PFSK-1 (cell line): ENCODE measurements around the gene POC1A.

ENCODE experiments used
- POLR2AphosphoS5 ChIP-seq: IDR thresholded peaks from 2 replicates; pipeline ENCODE4 v1.6.1; 2012; ENCODE audit warnings: low read depth, mild to moderate bottlenecking, control low read depth, low read length, moderate library complexity
- SIN3A ChIP-seq: IDR thresholded peaks from 2 replicates; pipeline ENCODE4 v1.6.1; 2012; ENCODE audit warnings: mild to moderate bottlenecking, low read length, moderate library complexity, borderline replicate concordance; ENCODE audit not compliant: insufficient read depth
- TF ChIP-seq, protein P1 (sequence below), 2 experiments: IDR thresholded peaks; 2 replicates each; pipeline versions ENCODE4 v1.6.1 to v1.8.0; 2011 to 2012; ENCODE audit warnings: low read depth in 2 of 2, low read length in 2 of 2, control low read depth in 1 of 2, inconsistent platforms in 1 of 2, mild to moderate bottlenecking in 1 of 2, moderate library complexity in 1 of 2; ENCODE audit not compliant: insufficient read depth in 1 of 2

DNA sequence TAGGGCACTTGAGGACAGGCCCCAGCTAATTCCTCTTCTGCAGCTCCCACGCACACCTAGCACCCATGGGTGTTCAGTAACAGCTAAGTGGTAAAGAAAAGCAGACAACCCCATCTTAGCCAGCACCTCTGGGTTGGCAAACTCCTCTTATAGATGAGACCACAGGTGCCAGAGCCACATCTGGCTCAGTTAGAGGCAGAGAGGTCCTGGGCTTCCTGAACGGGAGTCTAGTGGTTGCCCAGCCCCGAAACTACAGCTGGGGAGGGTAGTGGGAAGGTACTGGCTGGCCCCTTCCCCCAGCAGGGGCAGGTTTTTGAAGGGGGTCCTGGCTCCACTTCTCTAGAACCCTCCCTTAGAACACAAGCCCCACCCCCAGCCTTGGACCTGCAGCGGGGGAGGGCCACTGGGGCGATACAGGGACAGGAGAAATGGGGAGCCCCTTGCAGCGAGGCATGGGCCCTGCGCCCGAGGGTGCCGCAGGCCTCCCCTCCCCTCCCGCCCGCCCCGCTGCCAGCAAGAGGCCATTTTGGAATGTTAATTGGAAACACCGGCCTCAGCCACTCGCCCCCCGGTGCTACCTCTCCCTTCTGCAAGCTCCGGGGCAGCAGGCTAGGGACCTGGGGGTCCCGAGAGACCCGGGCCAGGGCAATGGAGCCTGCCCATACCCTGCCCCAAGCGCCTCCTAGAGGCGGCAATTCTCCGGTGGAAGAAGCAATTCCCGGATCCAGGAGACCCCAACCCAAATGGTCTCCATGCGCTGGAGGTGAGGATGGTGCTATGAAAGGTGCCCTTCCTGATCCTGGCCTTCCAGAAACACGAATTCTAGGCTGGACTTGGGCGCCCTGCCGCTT, 99.3 kb downstream of the POC1A start:
- TF ChIP-seq, protein P1, sequence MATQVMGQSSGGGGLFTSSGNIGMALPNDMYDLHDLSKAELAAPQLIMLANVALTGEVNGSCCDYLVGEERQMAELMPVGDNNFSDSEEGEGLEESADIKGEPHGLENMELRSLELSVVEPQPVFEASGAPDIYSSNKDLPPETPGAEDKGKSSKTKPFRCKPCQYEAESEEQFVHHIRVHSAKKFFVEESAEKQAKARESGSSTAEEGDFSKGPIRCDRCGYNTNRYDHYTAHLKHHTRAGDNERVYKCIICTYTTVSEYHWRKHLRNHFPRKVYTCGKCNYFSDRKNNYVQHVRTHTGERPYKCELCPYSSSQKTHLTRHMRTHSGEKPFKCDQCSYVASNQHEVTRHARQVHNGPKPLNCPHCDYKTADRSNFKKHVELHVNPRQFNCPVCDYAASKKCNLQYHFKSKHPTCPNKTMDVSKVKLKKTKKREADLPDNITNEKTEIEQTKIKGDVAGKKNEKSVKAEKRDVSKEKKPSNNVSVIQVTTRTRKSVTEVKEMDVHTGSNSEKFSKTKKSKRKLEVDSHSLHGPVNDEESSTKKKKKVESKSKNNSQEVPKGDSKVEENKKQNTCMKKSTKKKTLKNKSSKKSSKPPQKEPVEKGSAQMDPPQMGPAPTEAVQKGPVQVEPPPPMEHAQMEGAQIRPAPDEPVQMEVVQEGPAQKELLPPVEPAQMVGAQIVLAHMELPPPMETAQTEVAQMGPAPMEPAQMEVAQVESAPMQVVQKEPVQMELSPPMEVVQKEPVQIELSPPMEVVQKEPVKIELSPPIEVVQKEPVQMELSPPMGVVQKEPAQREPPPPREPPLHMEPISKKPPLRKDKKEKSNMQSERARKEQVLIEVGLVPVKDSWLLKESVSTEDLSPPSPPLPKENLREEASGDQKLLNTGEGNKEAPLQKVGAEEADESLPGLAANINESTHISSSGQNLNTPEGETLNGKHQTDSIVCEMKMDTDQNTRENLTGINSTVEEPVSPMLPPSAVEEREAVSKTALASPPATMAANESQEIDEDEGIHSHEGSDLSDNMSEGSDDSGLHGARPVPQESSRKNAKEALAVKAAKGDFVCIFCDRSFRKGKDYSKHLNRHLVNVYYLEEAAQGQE (IDR thresholded peaks at IDR 0.05; ENCODE audit: insufficient read depth in 1 of 2, low read depth in 2 of 2, low read length in 2 of 2) = no peak
- TF ChIP-seq POLR2AphosphoS5 = no peak
- TF ChIP-seq SIN3A = no peak
